ENCODE results near the gene MRPS11.
"Not testable (repeated sequence)": the region's sequence is repeated elsewhere in the genome, so short reads cannot be mapped to it uniquely, and the experiment has no call there.

Gene MRPS11

DNA sequence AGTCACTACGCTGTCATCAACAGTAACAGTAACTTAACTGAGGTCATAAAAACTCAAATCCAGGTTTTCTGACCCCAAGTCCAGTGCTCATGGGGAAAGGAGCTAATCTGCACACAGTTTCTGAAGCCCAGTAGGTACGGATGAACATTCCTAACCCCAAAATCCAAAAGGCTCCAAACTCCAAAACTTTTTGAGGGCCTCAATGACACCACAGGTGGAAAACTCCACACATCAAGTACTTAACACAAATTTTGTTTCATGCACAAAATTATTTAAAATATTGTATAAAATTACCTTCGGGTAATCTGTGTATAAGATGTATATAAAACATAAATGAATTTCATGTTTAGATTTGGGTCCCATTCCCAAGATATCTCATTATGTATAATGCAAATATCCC lies 10.8 kb upstream of the MRPS11 start:
- DNase-seq, result no peak

DNA sequence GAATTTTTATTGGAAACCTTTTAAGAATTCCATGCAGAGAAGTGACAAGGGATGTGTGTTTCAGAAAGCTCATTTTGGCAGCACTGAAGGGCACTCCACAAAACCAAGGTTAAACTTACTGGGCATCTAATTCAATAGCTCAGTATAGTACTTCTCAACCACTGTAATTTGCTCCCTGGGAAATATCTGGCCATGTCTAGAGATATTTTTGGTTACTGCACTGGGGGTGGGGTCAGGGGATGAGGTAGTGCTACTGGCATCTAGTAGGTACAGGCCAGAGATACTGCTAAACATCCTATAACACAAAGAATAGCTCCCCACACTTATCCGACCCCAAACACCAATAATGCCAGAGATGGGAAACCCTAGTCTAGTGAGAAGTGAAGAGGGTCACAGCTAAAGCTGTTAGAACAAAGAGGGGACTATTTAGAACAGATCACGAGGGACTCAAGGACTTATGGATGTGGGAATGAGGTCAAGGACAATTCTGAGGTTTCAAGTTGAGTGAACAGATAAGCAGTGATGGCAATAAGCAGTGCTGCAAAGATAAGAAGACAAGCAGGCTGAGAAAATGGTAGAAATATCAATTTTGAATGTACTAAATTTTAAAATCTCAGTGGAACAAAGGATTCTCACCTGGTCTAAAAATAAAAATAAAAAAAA lies 3.5 kb upstream of the MRPS11 start:
- DNase-seq, result no peak

DNA sequence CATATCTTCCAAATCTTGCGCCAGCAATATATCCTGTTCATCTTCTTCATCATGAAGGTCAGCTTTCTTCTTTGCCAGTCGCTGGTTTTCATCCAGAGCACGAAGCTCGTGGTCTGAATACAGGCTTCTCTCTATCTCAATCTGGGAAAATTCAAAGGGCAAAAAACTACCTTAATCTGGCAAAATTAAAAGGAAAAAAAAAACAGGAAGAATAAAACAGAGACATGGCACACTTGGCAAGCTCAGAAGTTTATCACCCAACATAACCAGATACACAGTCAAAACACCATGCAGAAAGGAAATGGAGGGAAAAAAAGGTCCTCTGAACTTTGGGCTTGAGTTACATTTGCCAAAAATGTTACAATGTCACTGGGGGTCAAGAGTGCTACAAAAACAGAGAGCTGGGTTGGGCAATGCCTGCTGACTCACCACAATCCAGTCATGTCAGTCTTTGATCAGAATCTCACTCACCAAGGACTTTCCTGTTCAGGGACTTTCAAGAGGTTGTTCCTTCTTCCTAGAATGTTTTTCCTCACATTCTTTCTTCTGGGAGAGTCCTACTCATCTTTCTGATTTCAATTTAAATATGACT lies 1.8 kb upstream of the MRPS11 start:
- no peak for DNase-seq

DNA sequence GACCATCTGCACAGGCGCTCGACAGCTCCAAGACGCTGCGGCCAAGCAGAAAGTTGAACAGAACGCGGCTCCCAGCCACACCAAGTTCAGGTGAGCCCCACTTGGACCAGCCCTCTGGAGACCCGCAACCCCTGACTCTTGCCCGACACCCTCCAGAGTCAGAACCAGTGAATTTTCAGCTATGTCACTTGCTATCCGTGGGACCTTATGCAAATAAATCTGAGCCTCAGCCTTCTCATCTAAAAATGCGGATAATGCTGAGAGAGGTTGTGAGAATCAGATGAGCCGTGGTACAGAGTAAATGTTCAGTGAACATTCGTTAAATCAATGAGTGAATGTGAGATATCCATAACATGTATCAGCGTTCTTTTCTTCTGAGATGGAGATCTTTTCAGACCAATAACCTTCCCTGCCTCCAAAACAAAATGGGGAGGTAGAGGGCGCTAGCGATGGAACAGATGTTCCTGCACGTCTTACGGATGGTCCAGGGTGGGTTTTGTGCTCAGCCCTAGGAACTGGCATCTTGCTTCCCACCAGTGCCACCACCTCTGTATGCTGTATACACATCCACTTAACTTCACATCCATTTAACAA lies 524 bp downstream of the MRPS11 start:
- DNase-seq, result no peak

DNA sequence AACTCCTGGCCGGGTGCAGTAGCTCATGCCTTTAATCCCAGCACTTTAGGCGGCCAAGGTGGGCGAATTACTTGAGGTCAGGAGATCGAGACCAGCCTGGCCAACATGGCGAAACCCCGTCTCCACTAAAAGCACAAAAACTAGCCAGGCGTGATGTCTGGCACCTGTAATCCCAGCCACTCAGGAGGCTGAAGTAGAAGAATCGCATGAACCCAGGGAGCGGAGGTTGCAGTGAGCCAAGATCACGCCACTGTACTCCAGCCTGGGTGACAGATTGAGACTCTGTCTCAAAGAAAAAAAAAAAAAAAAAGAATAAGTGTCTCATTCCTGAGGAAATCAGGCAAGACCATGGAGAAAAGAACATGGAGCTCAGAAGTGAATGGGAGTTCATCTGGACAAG lies 1.2 kb downstream of the MRPS11 start:
- DNase-seq, result not testable (repeated sequence)

DNA sequence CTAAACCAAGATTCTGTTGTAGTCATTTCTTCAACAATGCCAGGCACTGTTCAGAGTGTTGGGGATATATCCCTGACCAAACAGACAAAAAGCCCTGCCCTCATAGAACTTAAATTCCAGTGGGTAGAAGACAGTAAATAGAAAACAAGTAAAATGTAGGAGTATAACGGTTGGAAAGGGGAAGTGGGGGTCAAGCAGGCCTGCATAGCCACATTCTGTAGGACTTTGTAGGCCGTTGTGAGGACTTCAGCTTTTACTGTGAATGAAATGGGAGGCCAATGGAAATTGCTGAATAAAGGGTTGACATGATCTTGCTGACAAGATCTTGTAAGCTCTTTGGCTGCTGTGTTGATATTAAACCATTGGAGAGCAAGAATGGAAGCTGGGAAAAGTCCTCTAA lies 1.8 kb downstream of the MRPS11 start:
- no peak for DNase-seq

DNA sequence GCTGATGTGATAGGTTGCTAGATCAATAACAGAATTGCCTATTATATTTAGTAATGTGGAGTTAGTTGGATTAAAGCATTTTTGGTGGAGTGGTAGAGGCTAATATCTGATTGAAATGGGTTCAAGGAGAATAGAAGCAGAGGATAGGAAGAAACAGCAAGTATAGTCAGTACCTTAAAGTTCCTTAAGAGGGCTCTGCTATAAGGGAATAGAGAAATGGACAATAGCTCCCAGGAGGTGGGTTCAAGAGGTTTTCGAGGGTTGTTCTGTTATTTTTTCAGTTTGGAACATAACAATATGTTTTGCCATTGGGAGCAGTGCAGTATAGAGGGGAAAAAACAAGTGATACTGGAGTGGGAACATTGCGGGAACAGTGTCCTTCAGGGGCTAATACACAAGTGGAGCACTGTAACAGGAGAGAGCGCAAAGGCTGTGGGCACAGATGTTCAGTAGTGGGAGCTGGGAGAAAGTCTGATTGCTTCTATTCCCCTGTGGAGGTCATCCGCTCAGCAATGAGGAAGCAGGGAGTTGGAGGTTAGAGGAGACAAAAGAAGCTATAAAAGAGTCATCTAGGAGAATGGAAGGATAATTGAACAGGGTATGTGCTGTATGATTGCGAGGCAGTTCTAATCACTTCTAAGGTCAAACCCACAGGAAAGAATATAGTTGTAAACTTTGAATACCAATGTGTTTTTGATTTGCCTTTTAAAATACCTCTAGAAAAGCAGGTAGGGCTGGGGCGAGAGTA lies 3.3 kb downstream of the MRPS11 start:
- DNase-seq, result no peak

DNA sequence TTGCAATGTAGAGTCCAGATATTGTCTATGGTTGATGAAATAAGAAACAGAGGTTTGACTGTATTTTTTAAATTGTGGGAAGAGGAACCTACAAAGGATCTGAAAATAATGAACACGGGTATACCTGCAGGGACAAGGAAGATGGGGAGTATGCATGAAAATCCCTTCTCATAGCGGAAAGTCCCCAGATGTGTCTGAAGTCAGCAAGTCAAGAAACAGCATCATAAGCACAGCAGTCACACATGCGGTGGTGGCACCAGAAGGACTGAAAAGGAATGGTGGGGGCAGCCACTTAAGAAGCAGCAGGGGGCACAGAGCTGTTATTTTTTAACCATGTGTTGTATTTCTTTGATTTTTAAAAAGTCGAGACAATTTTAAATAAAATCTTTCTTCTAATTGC lies 4.7 kb downstream of the MRPS11 start:
- no peak for DNase-seq

DNA sequence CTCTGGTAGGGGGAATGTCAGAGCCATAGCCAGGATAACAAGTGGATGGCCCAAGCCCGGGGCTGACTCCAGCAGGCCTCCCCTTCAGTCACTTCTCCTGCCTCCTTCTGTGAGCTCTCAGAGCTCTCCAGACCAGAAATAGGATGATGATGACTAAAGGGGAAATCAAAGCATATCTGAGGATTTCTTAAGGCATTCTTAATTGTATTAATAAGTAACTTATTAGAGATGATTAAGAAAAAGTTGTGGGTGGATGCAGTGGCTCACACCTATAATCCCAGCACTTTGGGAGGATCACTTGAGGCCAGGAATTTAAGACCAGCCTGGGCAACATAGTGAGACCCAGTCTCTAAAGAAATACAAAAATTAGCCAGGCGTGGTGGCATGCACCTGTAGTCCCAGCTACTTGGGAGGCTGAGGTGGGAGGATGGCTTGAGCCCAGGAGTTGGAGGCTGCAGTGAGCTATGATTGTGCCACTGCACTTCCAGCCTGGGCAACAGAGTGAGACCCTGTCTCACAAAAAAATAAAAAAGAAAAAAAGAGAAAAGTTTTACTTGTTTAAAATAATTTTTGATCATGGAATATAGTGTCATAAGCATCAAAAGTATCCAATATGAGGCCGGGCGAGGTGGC lies 6.3 kb downstream of the MRPS11 start:
- DNase-seq, result not testable (repeated sequence)

DNA sequence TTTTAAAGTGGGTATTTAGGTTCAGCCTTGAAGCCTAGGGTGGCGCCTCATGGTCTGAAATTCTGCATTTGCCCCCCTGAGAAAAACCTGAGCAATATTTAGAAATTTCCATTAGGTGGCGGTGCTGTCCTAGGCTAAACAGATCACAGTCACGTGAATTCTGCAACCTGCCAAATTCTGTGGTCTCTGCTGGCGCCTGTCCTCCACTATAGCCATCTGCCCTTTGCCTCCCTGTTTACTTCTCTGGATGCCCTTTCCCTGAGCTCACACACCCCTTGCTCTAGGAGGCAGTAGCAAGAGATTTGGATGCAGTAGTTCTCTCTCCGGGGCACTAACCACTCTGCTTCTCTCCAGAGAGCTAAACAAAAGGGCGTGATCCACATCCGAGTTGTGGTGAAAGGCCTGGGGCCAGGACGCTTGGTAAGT lies 9.1 kb downstream of the MRPS11 start:
- DNase-seq, result no peak

DNA sequence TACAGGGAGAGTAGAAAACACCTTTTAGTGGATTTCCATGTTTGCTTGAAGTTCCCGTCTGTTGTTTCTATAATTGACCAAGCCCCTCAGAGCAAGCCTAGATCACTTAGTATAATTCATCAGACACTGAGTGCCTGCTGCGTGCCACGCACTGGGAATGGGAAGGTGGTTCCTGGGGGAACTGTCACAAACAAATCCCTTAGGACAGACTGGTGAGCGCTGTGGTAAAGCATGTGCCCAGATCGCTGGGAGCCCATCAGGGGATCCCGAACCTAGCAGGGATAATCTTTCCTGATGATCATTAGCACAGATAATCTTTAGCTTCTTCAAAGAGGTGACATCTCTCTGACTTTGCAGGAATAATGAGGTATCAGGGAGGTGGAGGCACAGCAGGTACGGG lies 9.6 kb downstream of the MRPS11 start:
- no peak for DNase-seq

DNA sequence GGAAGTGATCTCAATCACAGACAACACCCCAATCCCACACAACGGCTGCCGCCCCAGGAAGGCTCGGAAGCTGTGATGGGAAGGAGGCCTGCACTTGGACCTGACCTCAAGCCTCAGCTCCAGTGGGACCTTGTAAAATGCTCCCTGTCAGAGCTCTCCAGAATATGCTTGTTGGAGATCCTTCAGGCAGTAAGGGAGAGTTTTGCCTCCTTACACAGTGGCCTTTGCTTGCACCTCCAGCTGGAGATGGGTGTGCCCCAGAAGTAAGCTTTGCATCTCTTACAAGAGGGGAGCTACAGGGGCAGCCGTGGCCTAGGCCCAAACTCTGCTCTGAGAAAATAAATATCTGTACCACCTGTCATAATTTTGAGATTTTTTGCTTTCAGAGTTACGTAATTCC lies 10.4 kb downstream of the MRPS11 start:
- no peak for DNase-seq

DNA sequence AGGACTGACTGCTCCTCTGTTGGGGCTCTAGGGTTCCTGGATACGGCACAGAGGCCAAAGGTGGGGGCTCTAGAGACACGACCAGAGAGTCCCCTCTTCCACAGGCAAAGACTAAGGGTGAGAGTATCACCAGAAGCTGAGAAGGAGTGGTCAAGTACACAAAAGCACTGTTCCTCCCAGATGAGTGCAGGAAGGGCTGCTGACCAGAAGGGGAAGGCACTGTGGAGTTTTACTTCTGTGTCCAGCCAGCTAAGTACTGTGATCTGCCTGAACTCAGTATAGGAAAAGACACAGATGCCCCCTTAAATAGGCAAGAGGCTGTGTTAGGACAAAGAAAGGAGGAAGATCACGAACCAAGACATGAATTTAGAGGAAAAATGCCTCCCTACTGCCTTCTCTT lies 11.7 kb downstream of the MRPS11 start:
- no peak for DNase-seq

DNA sequence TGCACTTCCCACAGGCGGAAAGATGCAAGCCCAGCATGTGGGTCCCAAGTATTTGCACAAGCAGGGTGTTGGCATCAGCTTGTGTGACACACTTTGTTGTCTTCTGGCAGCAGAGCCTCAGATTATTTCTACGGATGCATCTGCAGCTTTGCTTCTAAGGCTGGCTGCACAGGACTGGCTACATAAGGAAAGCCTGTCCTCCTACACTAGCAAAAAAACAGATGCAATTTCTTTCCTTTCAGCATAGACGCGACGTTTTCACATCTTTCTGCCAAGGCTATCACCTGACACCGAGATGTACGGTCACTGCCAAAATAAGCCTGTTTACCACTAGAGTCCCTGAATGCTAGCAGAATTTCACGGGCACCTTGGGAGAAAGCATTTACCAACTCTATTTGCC lies 13.5 kb downstream of the MRPS11 start:
- no peak for DNase-seq

DNA sequence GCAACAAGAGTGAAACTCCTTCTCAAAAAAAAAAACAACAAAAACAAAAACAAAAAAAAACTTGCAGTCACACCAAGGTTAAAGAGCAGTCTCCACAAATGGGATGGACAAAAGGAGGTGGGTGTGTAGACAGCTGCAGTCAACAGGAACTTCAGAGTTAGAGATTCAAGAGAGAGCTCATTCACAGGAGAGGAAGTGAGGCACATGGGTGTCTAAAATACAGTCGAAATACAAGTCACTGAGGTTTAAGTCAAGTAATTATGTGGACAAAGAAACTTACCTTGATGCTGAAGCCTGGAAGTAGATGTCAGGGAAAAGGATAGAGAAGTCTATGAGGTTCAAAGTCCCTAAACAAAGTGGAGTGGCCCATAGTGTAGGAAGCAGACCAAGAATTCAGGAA lies 14.8 kb downstream of the MRPS11 start:
- no peak for DNase-seq

DNA sequence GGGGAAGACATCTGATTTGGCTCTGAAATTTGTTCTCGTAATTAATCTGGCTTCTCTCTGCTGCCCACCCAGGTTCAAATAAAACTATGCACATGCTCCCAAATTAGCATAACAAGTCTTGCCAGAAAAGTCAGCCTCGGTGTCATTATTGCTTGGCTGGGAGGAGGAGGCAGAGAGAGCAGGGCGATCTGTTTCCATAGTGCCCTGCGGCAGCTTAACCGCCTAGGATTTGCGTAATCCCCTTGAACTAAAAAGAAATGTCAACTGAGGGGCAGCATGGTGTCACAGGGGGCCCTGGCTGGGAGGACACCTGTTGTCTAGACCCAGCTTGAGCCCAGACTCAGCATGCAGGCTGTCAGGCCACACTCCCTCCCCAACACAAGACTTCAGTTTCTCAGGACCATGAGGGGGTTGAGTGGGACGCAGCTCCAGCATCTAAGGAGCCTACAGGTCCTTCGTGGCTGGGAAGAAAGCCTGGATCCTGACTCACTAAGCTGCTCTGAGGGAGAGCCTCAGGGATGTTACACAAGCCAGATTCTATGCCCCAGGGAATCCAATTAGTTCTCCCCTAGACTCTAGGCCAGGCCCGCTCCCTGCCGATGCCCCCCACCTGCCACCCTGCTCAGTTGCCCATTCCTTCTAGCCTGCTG lies 17.3 kb downstream of the MRPS11 start:
- no peak for DNase-seq

DNA sequence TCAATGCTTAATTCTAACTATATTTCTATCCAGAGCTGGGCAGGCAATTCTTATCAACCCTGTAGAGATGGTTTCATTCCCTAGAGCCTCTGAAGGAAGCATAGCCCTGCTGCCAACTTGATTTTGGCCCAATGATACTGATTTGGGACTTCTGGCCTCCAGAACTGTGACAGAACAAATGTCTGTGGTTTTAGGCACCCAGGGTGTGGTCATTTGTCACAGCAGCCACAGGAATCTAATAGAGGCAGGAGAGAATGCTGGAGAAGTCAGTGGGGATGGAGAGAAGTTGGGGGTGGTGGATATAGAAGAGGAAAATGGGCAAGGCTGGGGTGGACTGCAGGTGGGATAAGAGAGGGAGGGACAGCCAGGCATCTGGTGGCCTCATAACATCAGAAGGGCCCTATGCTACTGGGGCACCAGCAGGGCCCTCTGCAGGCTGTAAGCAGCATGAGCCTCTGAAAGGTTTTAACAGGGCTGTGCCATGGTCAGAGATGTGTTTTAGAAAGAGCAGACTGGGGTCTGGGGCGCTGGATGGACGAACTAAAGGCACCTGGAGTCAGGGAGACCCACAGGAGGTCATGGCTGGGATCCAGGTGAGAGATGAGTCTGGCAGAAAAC lies 19.8 kb downstream of the MRPS11 start:
- DNase-seq, result no peak

DNA sequence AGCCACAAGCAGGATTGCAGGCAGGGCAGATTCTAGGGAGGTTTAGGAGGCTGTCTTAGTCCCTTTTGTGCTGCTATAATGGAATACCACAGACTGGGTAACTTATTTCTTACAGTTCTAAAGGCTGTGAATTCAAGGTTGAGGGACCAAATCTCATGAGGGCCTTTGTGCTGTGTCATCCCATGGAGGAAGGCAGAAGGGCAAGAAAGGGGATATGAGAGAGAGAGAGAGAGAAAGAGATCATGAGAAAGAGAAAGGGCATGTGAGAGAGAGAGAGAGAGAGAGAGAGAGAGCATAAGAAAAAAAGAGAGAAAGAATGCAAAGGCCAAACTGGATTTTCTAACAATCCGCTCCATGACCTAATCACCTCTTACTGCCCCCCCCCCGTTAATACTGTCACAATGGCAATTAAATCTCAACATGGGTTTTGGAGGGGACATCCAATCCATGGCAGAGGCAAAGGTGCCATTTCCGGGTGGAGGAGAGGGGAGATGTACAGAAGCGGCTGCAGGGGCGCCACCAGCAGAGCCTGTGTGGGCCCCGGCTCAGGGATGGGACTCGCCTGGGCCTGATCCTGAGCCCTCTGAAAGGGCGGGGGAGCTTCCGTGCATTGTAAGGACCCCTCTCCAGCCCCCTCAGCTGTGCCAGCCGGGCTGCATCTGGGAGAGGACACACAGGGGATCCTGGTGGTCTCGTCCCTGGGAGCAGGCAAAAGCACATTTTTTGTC lies 20.5 kb downstream of the MRPS11 start:
- DNase-seq, result no peak

DNA sequence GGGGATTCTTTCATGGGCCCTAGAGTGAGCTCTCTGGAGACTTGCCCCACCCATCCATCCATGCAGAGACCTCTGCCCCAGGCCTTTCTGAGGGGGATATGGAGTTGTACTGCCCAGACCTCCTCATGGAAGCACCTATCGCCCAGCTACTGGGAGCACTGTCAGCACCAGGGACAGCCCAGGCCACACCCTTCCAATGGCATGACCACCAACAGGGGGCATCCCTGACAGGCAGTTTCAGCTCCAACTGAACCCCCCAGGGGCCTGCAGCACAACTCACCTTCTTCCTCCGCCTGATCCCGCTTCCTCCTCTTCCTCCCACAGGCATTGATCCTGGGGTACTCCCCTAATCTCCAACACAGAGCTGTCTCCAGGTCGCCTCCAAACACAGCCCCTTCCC lies 21.8 kb downstream of the MRPS11 start:
- DNase-seq, result no peak

DNA sequence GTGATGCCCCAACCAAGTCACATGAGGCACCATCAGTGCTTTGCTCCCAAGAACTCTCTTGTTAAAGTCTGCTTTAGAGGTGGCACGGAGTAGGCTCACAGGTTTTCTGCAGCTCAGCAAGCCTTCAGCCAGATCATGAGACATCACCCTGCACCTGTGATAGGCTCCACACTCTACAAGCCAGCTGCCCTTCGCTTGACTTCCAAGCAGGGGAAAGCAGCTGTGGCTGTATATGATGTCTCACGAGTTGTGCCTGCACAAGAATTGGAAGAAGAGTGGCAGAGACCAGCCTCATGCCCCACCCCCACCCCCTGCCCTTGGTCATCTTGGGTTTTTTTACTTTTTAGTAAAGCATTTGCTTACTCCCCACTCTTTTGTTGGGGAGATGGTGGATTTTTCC lies 22.5 kb downstream of the MRPS11 start:
- no peak for DNase-seq

DNA sequence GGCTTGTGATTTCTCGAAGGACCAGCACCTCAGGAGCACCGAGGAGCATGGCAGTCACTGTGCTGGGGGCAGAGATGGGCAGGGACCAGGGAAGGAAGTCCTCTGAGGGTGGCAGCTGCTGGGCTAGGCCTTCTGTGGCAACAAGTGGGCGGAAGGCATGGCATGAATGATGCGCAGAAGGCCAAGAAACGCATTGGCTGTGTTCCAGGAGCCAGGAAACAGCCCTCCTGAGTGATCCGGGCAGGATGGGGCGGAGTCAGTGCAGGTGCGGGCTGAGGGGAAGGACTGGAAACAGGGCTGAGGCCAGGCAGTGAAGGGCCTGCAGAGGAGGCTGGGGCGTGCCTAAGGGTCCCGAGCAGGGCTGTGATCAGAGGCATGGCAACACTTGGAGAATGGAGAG lies 23.6 kb downstream of the MRPS11 start:
- no peak for DNase-seq

DNA sequence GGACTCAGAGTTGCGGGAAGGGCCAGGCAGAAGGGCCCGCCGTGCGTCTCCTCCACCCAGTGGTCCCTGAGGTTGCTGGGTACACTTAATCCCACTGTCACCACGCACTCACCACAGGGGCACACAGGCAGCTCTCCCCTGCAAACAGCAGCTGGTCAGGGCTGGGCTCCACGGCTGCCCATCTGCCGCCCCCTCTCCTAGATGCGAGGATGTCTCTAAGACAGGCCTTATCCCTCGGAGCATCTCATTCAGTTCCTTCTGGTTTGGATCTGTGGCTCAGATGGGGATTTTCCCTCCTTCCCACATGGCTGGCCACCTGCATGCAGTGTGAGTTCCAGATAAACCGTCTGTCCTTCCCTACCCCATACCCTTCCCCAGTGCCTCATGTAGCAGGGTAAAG lies 26.3 kb downstream of the MRPS11 start:
- DNase-seq, result no peak

Data from amniotic stem cell (primary cell).